ENCODE results near the gene NSD1.

The NSD1 gene

GRCh38 chr5:177111720-177112394 lies 21.7 kb upstream of the NSD1 start:
- no peaks in the 10 kb centered on the region for H3K36me3 ChIP-seq (ENCODE audit: control insufficient read depth in 1 of 2, insufficient read depth in 2 of 2, low read length in 2 of 2)
- H3K9me3 ChIP-seq (ENCODE audit: control insufficient read depth in 1 of 2, low read length in 2 of 2): no peaks in the 10 kb centered on the region
- no peaks in the 10 kb centered on the region for H3K27me3 ChIP-seq (ENCODE audit: control insufficient read depth in 1 of 2, insufficient read depth in 2 of 2, low read length in 2 of 2)
- peak overlapping the region in 1 of 2 donors; percentile 20 for H3K4me3 ChIP-seq (ENCODE audit: low read depth in 1 of 2, low read length in 2 of 2)
- peaks cover 13 to 20% of the 10 kb centered on the region in 2 donors for H3K4me1 ChIP-seq (ENCODE audit: control insufficient read depth in 1 of 2, insufficient read depth in 2 of 2, low read length in 2 of 2)
- no peak overlapping the region for H3K27ac ChIP-seq (ENCODE audit: low read depth, low read length)
- H3K9ac ChIP-seq (ENCODE audit: low read depth in 1 of 2, low read length in 2 of 2): no peak overlapping the region

GRCh38 chr5:177112589-177113220 lies 20.9 kb upstream of the NSD1 start:
- Histone ChIP-seq H3K27me3 (ENCODE audit: control insufficient read depth in 1 of 2, insufficient read depth in 2 of 2, low read length in 2 of 2) (no peaks in the 10 kb centered on the region), H3K36me3 (ENCODE audit: control insufficient read depth in 1 of 2, insufficient read depth in 2 of 2, low read length in 2 of 2) (no peaks in the 10 kb centered on the region), H3K9me3 (ENCODE audit: control insufficient read depth in 1 of 2, low read length in 2 of 2) (no peaks in the 10 kb centered on the region), H3K4me1 (ENCODE audit: control insufficient read depth in 1 of 2, insufficient read depth in 2 of 2, low read length in 2 of 2) (peaks cover 13 to 20% of the 10 kb centered on the region in 2 donors), H3K4me3 (ENCODE audit: low read depth in 1 of 2, low read length in 2 of 2) (no peak overlapping the region), H3K27ac (ENCODE audit: low read depth, low read length) (no peak overlapping the region), H3K9ac (ENCODE audit: low read depth in 1 of 2, low read length in 2 of 2) (no peak overlapping the region)

GRCh38 chr5:177113566-177114424 lies 19.8 kb upstream of the NSD1 start:
- Histone ChIP-seq H3K9me3 (ENCODE audit: control insufficient read depth in 1 of 2, low read length in 2 of 2) (no peaks in the 10 kb centered on the region), H3K27me3 (ENCODE audit: control insufficient read depth in 1 of 2, insufficient read depth in 2 of 2, low read length in 2 of 2) (no peaks in the 10 kb centered on the region), H3K27ac (ENCODE audit: low read depth, low read length) (no peak overlapping the region), H3K36me3 (ENCODE audit: control insufficient read depth in 1 of 2, insufficient read depth in 2 of 2, low read length in 2 of 2) (no peaks in the 10 kb centered on the region), H3K9ac (ENCODE audit: low read depth in 1 of 2, low read length in 2 of 2) (no peak overlapping the region), H3K4me3 (ENCODE audit: low read depth in 1 of 2, low read length in 2 of 2) (no peak overlapping the region), H3K4me1 (ENCODE audit: control insufficient read depth in 1 of 2, insufficient read depth in 2 of 2, low read length in 2 of 2) (peaks cover 13 to 20% of the 10 kb centered on the region in 2 donors)

GRCh38 chr5:177116631-177117373 lies 16.8 kb upstream of the NSD1 start:
- peak overlapping the region in 1 of 2 donors; percentile 43 for H3K9ac ChIP-seq (ENCODE audit: low read depth in 1 of 2, low read length in 2 of 2)
- H3K9me3 ChIP-seq (ENCODE audit: control insufficient read depth in 1 of 2, low read length in 2 of 2): no peaks in the 10 kb centered on the region
- H3K27ac ChIP-seq (ENCODE audit: low read depth, low read length): no peak overlapping the region
- no peaks in the 10 kb centered on the region for H3K27me3 ChIP-seq (ENCODE audit: control insufficient read depth in 1 of 2, insufficient read depth in 2 of 2, low read length in 2 of 2)
- H3K36me3 ChIP-seq (ENCODE audit: control insufficient read depth in 1 of 2, insufficient read depth in 2 of 2, low read length in 2 of 2): no peaks in the 10 kb centered on the region
- peak overlapping the region in 1 of 2 donors; percentile 53 for H3K4me3 ChIP-seq (ENCODE audit: low read depth in 1 of 2, low read length in 2 of 2)
- peaks cover 5 to 15% of the 10 kb centered on the region in 2 donors for H3K4me1 ChIP-seq (ENCODE audit: control insufficient read depth in 1 of 2, insufficient read depth in 2 of 2, low read length in 2 of 2)

GRCh38 chr5:177117441-177118045 lies 16.0 kb upstream of the NSD1 start:
- H3K9ac ChIP-seq (ENCODE audit: low read depth in 1 of 2, low read length in 2 of 2): peak overlapping the region in 1 of 2 donors; percentile 43
- H3K27ac ChIP-seq (ENCODE audit: low read depth, low read length): no peak overlapping the region
- H3K36me3 ChIP-seq (ENCODE audit: control insufficient read depth in 1 of 2, insufficient read depth in 2 of 2, low read length in 2 of 2): no peaks in the 10 kb centered on the region
- no peak overlapping the region for H3K4me3 ChIP-seq (ENCODE audit: low read depth in 1 of 2, low read length in 2 of 2)
- H3K27me3 ChIP-seq (ENCODE audit: control insufficient read depth in 1 of 2, insufficient read depth in 2 of 2, low read length in 2 of 2): no peaks in the 10 kb centered on the region
- no peaks in the 10 kb centered on the region for H3K9me3 ChIP-seq (ENCODE audit: control insufficient read depth in 1 of 2, low read length in 2 of 2)
- peaks cover 0 to 15% of the 10 kb centered on the region in 2 donors for H3K4me1 ChIP-seq (ENCODE audit: control insufficient read depth in 1 of 2, insufficient read depth in 2 of 2, low read length in 2 of 2)

DNA sequence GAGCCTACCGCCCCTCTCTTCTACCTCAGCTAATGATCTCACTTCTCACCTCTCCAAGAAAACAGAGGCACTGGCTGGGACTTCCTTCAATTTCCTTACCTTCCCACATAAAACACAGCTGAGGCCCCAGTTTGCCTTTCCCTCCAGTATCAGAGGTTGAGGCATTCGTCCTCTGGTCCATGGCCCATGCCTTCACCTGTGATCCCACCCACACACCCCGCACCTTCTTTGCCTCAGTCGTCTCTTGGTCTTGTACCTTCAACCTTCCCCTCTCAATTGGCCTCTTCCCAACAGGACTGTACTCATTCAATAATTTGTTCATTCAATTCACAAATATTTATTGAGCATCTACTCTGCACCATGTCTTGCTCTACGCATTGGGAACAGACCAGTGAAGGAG lies 11.0 kb upstream of the NSD1 start:
- Histone ChIP-seq H3K27me3 (ENCODE audit: control insufficient read depth in 1 of 2, insufficient read depth in 2 of 2, low read length in 2 of 2) (no peaks in the 10 kb centered on the region), H3K36me3 (ENCODE audit: control insufficient read depth in 1 of 2, insufficient read depth in 2 of 2, low read length in 2 of 2) (no peaks in the 10 kb centered on the region), H3K9ac (ENCODE audit: low read depth in 1 of 2, low read length in 2 of 2) (no peak overlapping the region), H3K9me3 (ENCODE audit: control insufficient read depth in 1 of 2, low read length in 2 of 2) (no peaks in the 10 kb centered on the region), H3K27ac (ENCODE audit: low read depth, low read length) (no peak overlapping the region), H3K4me1 (ENCODE audit: control insufficient read depth in 1 of 2, insufficient read depth in 2 of 2, low read length in 2 of 2) (no peaks in the 10 kb centered on the region), H3K4me3 (ENCODE audit: low read depth in 1 of 2, low read length in 2 of 2) (no peak overlapping the region)

GRCh38 chr5:177123789-177124485 lies 9.6 kb upstream of the NSD1 start:
- Histone ChIP-seq H3K9ac (ENCODE audit: low read depth in 1 of 2, low read length in 2 of 2) (no peak overlapping the region), H3K9me3 (ENCODE audit: control insufficient read depth in 1 of 2, low read length in 2 of 2) (no peaks in the 10 kb centered on the region), H3K27ac (ENCODE audit: low read depth, low read length) (no peak overlapping the region), H3K4me3 (ENCODE audit: low read depth in 1 of 2, low read length in 2 of 2) (no peak overlapping the region), H3K4me1 (ENCODE audit: control insufficient read depth in 1 of 2, insufficient read depth in 2 of 2, low read length in 2 of 2) (no peaks in the 10 kb centered on the region), H3K27me3 (ENCODE audit: control insufficient read depth in 1 of 2, insufficient read depth in 2 of 2, low read length in 2 of 2) (no peaks in the 10 kb centered on the region), H3K36me3 (ENCODE audit: control insufficient read depth in 1 of 2, insufficient read depth in 2 of 2, low read length in 2 of 2) (no peaks in the 10 kb centered on the region)

- Histone ChIP-seq H3K9ac (ENCODE audit: low read depth in 1 of 2, low read length in 2 of 2) (no peak overlapping the region), H3K27ac (ENCODE audit: low read depth, low read length) (no peak overlapping the region), H3K9me3 (ENCODE audit: control insufficient read depth in 1 of 2, low read length in 2 of 2) (no peaks in the 10 kb centered on the region), H3K27me3 (ENCODE audit: control insufficient read depth in 1 of 2, insufficient read depth in 2 of 2, low read length in 2 of 2) (no peaks in the 10 kb centered on the region), H3K4me3 (ENCODE audit: low read depth in 1 of 2, low read length in 2 of 2) (no peak overlapping the region), H3K4me1 (ENCODE audit: control insufficient read depth in 1 of 2, insufficient read depth in 2 of 2, low read length in 2 of 2) (no peaks in the 10 kb centered on the region), H3K36me3 (ENCODE audit: control insufficient read depth in 1 of 2, insufficient read depth in 2 of 2, low read length in 2 of 2) (no peaks in the 10 kb centered on the region)
Observed at GRCh38 chr5:177124486-177124991, 9.0 kb upstream of the NSD1 start.

GRCh38 chr5:177126771-177127170 lies 6.8 kb upstream of the NSD1 start:
- H3K4me3 ChIP-seq (ENCODE audit: low read depth in 1 of 2, low read length in 2 of 2): no peak overlapping the region
- H3K27ac ChIP-seq (ENCODE audit: low read depth, low read length): no peak overlapping the region

More at GRCh38 chr5:177126771-177127170, 6.8 kb upstream of the NSD1 start:
- no peak overlapping the region for H3K9ac ChIP-seq (ENCODE audit: low read depth in 1 of 2, low read length in 2 of 2)
- no peaks in the 10 kb centered on the region for H3K36me3 ChIP-seq (ENCODE audit: control insufficient read depth in 1 of 2, insufficient read depth in 2 of 2, low read length in 2 of 2)
- H3K4me1 ChIP-seq (ENCODE audit: control insufficient read depth in 1 of 2, insufficient read depth in 2 of 2, low read length in 2 of 2): no peaks in the 10 kb centered on the region
- no peaks in the 10 kb centered on the region for H3K9me3 ChIP-seq (ENCODE audit: control insufficient read depth in 1 of 2, low read length in 2 of 2)
- H3K27me3 ChIP-seq (ENCODE audit: control insufficient read depth in 1 of 2, insufficient read depth in 2 of 2, low read length in 2 of 2): no peaks in the 10 kb centered on the region
